HG02884 (cell line): ENCODE measurements around the gene TAS2R40.
"Not testable (repeated sequence)": the region's sequence is repeated elsewhere in the genome, so short reads cannot be mapped to it uniquely, and the experiment has no call there.

Source experiments
- ATAC-seq: cut with Tn5 transposase; IDR thresholded peaks from one replicate; pipeline ENCODE4 v1.9.1; 2021; ENCODE audit warnings: mild to moderate bottlenecking, moderate library complexity; ENCODE audit not compliant: unreplicated experiment

TAS2R40 gene

DNA sequence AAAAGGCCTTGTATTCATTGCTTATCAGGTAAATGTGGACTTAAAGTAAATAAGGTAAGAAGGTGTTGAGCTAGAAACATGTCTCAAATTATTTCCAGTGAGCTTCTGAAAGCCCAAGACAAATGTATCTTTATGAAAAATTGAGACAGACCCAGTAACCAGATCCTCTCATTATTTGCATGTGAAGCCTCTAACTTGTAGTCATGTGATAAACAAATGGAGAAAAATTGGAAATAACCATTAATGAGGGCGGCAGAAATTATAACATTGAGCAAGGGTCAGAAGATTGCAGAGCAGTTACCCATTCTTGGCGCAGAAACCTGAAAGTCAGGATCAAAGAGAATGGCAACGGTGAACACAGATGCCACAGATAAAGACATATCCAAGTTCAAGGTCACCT lies at the start of gene TAS2R40:
Gene TAS2R40, plus strand, starts transcription at position 301 of the 400 bp plus-strand sequence. Its CDS starts 42 bp downstream, at position 343.
- no peak for ATAC-seq

DNA sequence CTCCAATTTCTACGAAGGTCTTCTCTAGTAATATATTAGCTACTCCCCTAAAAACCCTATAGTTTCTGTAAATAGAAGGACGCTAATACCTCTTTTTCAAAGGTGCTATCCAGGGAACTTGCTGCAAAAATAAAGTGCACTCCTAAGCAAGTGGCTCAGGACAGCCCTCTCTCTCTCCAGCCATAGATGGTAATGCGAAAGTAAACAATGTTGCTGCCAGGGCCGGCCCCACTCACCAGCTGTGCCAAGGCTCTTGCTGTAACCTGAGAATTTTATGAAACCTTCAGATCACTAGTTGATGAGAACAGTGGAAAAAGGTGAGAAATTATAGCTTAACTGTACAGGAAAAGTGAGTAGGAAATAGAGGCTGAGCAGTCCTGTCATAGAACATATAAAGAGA lies 49.5 kb upstream of the TAS2R40 start:
- no peak for ATAC-seq

DNA sequence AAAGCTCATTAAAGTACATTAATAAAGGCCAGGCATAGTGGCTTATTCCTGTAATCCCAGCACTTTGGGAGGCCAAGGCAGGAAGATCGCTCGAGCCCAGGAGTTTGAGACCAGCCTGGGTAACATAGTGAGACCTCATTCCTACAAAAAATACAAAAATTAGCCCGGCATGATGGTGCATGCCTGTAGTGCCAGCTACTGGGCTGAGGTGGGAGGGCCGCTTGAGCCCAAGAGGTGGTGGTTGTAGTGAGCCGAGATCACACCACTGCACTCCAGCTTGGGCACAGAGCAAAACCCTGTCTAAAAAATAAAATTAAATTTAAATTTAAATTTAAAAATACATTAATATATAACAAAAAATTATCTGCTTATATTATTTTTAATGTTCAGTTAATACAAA lies 45.7 kb upstream of the TAS2R40 start:
- no peak for ATAC-seq

DNA sequence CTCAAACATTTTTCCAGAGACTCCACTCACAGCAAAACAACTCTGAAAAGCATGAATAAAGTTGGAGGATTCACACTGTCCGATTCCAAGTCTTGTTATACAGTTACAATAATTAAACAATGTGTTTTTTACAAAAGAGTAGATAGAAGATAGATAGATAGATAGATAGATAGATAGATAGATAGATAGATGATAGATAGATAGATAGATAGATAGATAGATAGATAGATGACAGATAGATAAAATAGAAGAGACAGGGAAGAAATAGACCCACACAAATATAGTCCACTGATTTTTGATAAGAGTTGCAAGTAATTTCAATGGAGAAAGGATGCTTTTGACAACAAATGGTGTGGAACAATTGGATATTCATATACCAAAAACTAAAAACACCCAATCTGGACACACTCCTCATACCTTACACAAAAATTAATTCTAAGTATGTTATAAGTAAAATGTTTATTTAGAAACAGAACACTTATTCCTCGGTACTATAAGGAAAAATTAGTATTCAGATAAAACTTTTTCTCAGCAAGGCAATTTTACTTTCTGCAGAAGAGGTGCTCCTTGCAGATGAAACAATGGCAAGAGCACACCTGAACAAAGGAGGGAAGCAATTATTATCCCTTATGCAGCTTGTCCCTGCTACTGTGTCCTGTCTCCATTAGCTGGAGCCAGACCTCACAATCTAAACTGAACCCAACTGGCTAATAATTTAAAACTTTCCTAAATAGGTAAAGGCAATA lies 44.3 kb upstream of the TAS2R40 start:
- ATAC-seq: no peak

DNA sequence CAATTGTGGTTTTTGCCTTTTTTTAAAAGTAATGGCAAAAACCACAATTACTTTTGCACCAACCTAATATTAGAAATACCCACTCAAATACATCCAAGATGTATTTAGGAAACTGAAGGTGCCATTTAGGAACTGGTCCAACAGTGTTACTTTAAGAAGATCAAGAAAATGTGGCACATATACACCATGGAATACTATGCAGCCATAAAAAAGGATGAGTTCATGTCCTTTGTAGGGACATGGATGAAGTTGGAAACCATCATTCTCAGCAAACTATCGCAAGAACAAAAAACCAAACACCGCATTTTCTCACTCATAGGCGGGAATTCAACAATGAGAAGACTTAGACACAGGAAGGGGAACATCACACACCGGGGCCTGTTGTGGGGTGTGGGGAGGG lies 41.1 kb upstream of the TAS2R40 start:
- not testable (repeated sequence) for ATAC-seq

DNA sequence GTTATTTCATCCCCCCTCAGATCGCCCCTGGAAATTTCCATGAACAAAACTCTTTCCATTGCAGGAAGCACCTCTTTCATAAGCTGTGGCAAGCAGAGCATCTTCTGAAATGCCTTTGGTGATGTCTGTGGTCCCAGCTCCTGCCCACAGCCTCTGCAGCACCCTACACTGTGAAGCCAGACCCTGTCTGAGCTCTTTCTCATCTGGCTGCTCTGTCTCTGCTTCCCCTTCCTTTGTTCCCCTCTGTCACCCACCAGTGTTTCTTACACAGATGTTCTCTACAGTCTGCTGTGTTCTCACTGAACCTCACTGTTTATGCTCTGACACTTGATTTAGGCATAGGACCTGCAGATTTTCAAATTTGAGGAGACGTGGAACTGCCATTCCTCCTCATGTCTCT lies 40.5 kb upstream of the TAS2R40 start:
- no peak for ATAC-seq

DNA sequence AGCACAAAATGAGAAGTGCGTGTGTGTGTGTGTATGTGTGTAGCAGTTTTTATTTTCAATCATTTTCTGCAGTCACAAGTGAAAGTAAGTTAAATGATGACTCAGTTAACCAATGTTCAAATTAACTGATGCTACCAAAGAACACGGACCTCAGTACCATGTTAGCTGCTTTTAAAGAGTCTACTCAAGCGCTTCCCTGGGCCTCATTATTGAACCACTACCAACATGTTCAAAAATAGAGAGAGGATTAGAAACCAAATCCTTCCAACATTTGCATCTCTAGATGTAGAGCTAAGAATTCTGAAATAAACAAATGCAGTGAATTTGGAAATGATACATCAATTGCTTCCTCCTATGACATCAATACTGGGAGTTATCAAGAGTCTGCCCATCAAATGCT lies 38.8 kb upstream of the TAS2R40 start, which contains the start of gene TAS2R39:
Gene TAS2R39, plus strand, starts transcription at position 396 of the 400 bp plus-strand sequence. Its CDS starts 0 bp downstream, at position 396.
- ATAC-seq: no peak

DNA sequence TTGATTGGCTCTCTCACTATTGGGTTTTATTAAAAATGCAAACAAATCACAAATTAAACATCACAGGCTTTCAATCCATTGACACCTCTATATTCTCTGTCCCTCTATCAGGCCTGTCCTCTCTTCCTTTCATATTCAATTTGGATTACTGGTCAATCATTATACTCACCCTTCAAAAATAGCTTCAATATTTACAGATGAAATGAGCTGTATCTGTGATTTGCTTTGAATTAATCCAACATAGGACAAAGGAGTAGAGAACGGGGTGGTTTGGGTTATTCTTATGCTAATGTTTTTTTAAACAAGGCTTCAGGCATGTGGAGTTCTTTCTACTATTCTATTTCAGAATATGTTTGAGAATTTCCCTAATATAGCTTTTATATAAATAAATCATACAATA lies 36.3 kb upstream of the TAS2R40 start:
- ATAC-seq: no peak

DNA sequence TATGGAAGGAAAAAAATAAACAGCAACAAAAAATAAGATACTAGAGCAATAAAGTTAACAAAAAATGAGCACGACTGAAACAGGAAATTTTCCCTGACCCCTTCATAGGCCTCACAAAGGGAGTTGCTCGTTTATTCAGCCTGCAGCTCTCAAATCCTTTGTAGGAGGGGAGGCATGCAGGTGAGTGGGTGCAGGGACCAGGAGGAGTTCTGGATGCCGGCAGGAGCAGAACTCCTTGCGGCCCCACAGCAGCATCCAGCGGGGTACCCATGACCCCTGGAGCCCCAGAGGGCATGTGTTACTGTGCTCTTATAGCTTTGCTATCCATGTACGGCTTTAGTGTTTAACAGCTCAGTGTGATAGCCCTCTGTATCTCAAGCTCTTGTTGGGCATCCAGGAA lies 32.8 kb upstream of the TAS2R40 start:
- ATAC-seq: no peak

DNA sequence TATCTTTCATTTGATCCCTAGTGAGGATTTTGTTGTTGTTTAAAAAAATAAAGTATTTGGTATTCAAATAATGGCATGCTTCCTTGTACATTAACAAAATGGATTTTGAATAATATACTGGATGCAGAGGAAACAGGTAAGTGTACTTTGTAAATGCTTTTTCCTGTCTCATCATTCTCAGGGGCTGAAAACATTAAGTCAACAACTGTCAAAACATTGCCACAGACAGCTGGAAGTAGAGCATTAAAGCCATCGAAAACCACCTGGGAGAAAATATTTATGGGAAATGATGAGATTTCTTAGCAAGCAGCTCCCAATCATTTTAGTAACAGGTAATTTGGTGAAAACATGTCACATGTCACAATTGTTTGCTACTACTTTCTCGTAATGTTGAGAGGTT lies 28.0 kb upstream of the TAS2R40 start:
- ATAC-seq: no peak

DNA sequence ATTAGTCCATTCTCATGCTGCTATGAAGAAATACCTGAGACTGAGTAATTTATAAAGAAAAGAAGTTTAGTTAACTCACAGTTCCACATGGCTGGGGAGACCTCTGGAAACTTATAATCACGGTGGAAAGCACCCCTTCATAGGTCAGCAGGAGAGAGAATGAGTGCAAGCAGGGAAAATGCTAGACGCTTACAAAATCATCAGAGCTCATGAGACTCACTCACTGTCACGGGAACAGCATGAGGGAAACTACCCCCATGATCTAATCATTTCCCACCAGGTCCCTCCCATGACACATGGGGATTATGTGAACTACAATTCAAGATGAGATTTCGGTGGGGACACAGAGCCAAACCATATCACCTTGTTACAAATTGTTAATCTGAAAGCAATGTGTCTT lies 22.8 kb upstream of the TAS2R40 start:
- ATAC-seq: peak; percentile 57

DNA sequence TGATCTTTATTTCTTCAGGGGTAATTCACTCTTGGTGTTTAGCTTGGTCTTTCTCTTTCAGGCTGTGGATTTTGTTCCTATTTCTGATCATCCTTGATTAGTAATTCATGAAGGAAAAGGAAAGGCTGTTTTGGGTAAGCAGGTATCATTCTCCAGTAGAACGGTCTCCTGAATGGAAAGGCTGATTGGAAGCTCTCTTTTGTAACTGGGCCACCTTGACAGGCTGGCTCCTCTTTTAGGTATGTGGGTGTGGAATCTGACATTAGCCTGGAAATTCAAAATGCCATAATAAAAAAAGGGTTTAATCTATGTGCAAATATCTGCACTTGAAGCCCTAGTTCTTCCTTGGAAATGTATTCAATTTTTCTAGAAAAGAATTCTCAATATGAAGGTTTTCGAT lies 19.7 kb upstream of the TAS2R40 start:
- ATAC-seq: no peak

DNA sequence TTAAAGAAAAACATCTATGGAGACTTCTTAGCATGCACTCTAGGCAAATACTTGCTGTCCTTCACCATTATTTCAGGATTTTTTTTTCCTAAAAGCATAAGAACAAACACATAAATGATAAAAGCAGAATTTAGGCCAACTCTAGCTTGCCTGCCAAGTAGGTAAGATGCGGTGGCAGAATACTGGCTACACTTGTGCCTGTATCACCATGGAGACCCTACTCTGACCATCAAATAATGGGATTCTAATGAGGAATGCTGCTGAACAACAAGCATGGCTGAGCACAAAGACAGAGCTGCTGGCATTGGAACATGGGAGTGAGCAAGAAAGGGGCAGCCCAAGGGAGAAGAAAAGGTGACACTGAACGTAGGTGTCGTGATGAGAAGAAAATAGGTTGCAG lies 18.5 kb upstream of the TAS2R40 start:
- ATAC-seq: no peak

DNA sequence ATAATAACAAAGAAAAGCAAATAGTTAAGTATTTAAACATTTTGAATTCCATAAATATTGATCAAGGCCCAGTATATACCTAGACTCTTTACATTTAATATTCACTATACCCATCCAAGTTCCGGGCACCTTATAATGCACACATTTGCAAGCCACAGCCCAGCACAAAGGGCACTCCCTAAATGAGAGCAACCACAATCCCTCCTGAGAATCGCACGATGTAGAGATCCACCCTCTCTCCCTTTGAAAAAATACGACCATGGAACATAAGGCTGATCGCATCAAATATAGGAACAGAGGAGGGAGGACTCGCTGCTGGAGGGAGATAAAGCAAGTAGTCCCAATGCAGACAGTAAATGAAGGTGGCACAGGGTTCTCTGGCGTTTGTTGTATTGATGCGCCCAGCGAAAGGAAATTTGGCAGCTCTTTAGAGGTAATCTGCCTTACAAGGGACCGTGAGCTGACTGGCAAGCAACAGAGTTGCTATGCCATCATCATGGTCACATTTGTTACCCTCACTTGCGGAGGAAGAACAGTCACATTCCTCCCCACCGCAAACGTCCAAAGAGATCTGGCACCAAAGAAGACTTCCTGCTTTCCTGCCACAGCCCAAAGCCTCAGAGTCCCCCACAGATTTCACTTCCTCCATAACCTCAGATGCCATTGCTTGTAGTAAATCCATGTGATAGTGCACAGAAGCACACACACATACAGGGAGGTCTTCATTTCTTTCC lies 16.1 kb upstream of the TAS2R40 start:
- ATAC-seq: peak; percentile 89

DNA sequence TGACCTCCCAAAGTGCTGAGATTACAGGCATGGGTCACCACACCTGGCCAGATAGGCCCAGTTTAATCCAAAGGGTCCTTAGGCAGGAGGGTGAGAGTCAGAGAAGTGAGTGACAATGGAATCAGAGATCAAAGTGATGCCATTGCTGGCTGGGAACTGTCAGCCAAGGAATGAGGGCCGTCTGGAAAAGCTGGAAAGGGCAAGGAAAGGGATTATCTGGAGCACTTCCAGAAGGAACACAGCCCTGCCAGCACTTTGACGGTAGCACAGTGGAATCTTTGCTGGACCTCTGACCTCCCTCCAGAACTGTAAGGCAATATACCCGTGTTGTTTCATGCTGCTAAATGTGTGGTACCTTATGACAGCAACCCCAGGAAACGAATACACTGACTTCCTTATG lies 11.3 kb upstream of the TAS2R40 start:
- no peak for ATAC-seq

DNA sequence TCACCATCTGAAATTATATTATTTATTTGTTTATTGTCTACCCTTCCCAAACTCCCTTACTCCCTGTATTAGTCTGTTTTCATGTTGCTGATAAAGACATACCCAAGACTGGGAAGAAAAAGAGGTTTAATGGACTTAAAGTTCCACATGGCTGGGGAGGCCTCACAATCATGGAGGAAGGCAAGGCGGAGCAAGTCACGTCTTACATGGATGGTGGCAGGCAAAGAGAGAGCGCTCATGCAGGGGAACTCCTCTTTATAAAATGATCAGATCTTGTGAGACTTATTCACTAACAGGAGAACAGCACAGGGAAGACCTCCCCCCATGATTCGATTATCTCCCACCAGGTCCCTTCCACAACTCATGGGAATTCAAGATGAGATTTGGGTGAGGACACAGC lies 8.4 kb upstream of the TAS2R40 start:
- not testable (repeated sequence) for ATAC-seq

DNA sequence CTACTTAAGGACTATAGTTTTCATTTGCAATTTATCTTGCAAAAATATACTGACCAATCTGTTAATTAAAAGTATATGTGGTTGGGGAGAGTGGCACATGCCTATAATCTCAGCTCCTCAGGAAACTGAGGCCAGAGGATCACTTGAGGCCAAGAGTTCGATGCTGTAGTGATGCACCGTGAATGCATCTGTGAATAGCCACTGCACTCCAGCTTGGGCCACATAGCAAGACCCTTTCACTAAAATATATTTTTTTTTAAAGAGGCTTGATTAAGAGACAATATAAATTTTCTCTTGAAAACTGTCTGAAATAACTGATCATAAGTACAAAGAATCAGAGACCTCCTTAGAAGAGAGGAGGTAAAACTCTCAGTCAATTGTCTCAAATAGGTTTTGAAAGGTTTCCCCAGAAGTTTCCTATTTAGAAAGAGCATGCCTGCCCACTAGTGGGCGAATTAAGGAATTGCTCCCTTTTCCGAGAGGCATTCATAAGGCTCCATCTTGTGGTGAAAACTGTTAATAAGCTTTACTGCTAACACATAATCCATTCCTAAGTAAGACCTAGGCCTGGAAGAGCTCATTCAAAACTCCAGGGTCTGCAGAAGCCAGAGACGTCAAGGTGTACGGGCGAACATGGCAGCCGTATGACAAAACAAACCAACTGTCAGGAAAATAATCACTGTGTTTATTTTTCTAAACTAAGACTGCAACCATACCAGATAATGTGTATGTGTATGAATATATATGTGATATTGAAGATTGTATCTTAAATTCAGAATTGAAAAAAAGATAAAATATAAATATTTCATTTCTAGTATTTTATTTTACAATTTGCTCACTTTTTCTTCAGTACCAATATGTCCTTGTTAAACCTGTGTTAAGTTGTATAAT lies 6.8 kb upstream of the TAS2R40 start:
- ATAC-seq: peak; percentile 89

DNA sequence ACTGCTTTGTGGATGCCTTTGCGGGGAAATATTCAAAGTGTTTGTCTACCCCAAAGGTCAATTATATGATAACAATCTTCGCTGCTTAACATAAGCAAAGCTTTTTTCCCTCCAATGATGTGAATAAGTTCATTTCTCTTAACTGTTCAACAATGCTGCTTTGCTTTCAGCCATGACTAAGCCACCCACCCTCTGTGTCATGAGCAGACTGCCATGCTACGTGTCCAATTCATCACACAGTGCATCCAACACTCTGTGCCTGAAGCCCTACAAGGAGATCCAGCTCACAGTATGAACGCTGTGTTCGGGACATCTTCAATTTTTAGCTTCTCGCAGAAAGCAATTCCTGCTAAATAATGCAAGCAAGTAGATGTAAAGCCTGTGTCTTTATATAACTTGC lies 5.7 kb upstream of the TAS2R40 start:
- ATAC-seq: no peak

DNA sequence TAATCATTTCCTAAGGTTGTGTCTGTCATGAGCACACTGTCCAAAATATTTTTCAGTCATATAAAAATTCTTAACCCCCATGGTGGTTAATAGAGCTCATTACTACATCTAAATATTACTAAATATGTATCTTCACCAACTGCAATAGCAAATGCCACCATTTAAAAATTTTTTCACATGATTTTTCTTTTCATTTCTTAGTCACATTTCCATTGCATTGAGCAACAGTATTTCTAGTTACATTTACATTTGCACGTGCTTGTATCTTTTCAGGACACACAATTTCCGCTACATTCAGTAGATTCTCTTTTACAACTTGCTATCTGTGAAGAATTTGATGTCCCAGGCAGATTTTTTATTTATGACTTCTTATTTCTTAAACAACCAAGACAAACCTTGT lies 5.2 kb upstream of the TAS2R40 start:
- ATAC-seq: no peak

DNA sequence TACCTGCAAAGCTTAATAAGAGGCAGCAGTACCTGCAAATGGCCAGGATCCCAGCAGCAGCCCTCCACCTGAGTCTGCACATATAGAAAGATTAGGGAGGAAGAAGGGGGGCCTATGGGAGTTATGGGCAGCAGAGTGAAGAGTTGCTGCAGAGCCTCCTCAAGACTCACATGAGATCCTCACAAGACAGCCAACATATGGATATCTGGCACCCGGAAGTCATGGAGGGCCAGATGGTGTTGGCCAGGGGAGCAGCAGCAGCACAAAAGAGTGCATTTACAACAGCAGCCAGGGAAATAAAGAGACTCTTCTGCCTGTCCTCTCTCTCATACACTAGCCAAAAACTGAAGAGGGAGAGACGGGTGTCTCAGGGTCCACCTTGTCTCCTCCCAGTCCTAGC lies 4.0 kb upstream of the TAS2R40 start:
- no peak for ATAC-seq

DNA sequence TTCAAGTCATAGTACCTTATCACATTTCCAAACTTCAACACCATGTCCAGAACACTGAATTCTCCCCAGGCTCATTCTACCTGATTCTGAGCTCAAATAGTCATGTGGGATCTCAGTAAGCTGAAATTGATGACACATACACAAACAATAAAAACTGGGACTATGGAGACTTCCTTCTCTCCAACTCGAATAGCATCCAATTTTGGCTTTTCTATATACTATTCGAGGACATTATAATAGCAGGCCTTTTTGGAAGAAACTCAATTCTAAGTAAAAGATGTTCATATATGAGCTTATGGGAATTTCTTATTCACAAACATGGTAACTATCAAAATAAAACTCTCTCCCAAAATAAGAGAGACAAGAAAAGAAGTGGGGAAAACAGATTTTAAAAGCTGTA lies 551 bp upstream of the TAS2R40 start:
- ATAC-seq: no peak
